Measurements from ENCODE around the gene DAPK2.

The DAPK2 gene

DNA sequence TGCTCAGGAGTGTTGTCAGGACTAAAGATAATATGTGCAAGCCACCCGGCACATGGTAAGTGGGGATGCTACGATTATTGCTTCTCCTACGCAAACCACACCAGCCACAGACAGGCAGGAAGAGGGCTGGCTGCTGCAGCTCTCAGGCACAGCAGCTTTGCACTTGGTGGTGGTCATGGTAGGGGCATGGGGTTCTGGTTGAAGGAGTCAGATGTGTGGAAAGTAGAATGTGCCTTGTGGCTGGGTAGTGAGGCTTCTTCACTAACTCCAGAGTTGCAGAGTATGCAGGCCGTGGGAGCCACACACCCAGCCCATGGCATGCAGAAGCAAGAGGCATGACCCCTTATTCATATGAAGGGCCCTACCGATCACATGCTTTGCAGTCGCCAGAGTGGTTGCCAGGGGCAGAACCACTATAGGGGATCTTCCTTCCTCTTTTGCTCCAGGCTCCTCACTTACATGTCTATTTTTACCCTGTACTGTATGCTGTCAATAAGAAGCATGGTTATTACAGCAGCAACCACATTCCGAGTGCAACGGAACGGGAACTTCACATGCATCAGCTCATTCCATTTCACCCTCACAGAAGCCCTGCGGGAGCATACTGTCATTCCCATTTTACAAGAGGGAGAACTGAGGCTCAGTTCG, 153.4 kb downstream of the DAPK2 start:
- CTCF ChIA-PET, result interaction anchor here (1.0 to 5.8 kb wide), 13 partner anchors 11 to 175 kb away, joined by 3 to 40 read pairs (median 5); partner anchors contain the start of gene DAPK2
- POLR2A ChIA-PET, result no interaction called here
- DNase-seq (ENCODE audit: extremely low spot score), result no peak
- TF ChIP-seq, protein P1, sequence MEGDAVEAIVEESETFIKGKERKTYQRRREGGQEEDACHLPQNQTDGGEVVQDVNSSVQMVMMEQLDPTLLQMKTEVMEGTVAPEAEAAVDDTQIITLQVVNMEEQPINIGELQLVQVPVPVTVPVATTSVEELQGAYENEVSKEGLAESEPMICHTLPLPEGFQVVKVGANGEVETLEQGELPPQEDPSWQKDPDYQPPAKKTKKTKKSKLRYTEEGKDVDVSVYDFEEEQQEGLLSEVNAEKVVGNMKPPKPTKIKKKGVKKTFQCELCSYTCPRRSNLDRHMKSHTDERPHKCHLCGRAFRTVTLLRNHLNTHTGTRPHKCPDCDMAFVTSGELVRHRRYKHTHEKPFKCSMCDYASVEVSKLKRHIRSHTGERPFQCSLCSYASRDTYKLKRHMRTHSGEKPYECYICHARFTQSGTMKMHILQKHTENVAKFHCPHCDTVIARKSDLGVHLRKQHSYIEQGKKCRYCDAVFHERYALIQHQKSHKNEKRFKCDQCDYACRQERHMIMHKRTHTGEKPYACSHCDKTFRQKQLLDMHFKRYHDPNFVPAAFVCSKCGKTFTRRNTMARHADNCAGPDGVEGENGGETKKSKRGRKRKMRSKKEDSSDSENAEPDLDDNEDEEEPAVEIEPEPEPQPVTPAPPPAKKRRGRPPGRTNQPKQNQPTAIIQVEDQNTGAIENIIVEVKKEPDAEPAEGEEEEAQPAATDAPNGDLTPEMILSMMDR (IDR thresholded peaks at IDR 0.05; ENCODE audit: control extremely low read depth, extremely low read depth, low read depth, missing control alignments), result no peak

DNA sequence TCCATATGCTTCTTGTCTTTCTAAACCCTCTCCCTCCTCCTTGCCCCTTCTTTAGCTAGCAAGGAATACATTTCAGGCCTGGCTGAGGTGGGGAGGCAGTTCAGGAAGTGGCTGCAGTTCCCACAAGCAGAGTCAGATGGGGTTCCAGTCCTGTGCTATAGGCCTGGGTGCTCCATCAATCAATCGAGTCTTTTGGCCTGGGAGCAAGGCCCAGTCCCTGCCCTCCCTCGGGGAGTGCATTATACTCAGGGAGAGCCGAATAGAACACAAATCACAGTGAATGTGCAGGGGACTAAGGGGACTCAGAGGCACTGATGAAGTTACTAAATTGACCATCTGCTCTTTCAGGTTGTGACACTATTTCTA, 154.5 kb downstream of the DAPK2 start:
- ChIA-PET CTCF (interaction anchor here (0.6 to 5.4 kb wide), 19 partner anchors 10 to 282 kb away, joined by 3 to 40 read pairs (median 4); partner anchors contain the start of gene DAPK2), POLR2A (no interaction called here)
- TF ChIP-seq, protein P1 (IDR thresholded peaks at IDR 0.05; ENCODE audit: control extremely low read depth, extremely low read depth, low read depth, missing control alignments), result no peak
- DNase-seq (ENCODE audit: extremely low spot score), result no peak

DNA sequence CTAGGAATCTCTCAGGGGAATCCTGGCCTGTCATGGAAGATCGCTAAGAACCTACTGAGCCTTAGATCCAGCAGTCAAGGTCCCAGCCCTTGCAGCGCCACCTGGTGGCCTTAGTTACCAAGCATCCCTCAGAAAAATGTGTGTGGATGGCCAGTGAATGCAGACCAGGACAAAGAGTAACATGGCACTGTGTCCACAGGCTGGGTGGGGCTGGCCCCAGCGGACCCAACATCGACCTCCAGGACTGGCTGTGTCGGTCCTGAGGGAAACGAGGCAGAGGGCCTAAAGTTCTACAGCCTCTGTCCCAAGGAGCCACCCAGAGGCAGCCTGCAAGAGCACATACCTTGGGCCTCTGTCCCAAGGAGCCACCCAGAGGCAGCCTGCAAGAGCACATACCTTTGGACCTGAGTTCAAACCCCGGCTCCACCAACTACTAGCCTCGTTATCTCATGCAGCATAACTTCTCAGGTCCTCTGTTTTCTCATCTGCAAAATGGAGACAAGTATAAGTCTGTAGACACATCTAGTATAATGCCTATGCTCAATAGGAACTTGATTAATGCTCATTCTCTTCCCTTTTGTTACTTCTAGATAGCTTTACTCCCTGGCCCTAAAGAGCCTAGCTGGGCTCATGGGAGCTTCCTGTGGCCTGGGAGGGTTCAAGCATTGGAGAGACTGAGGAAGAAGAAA, 155.1 kb downstream of the DAPK2 start:
- ChIA-PET CTCF (interaction anchor here (0.6 to 5.4 kb wide), 23 partner anchors 10 to 281 kb away, joined by 3 to 40 read pairs (median 4); partner anchors contain the start of gene DAPK2), POLR2A (no interaction called here)
- TF ChIP-seq, protein P1 (IDR thresholded peaks at IDR 0.05; ENCODE audit: control extremely low read depth, extremely low read depth, low read depth, missing control alignments), result peak; percentile 87
- peak; percentile 69 for DNase-seq (ENCODE audit: extremely low spot score)

DNA sequence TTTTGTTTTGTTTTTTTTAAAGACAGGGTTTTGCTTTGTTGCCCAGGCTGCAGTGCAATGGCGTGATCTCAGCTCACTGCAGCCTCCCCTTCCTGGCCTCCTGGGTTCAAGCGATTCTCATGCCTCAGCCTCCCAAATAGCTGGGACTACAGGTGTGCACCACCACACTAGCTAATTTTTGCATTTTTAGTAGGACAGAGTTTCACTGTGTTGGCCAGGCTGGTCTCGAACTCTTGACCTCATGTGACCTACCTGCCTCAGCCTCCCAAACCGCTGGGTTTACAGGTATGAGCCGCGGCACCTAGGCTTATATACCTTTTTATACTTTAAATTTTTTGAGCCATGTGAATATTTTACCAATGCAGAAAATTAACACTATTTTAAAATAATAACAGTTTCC, 155.7 kb downstream of the DAPK2 start:
- DNase-seq (ENCODE audit: extremely low spot score), result no peak
- ChIA-PET POLR2A (no interaction called here), CTCF (interaction anchor here (0.7 to 2.8 kb wide), 24 partner anchors 9 to 286 kb away, joined by 3 to 37 read pairs (median 4); partner anchors contain the start of gene DAPK2)
- TF ChIP-seq, protein P1 (IDR thresholded peaks at IDR 0.05; ENCODE audit: control extremely low read depth, extremely low read depth, low read depth, missing control alignments), result no peak

DNA sequence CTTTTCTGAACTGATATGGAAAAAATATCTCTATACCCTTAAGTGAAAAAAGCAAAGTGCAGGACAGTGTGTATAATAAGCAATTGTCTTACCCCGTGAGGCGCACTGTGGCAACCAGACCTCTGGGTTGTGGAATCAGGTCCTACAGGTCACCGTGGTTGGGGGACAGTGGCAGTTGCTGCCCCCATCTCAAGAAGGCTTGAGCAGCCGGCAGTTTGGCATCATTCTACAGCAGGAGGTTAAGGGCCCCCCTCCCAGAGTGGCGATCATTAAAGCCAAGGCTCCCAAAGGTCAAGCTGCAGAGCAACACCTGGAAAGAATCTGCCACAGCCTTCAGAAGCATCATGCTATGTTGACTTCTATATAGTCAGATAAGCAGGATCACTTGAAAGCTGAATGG, 156.5 kb downstream of the DAPK2 start:
- ChIA-PET CTCF (interaction anchor here (0.7 to 2.8 kb wide), 22 partner anchors 10 to 285 kb away, joined by 3 to 37 read pairs (median 4); partner anchors contain the start of gene DAPK2), POLR2A (interaction anchor here (0.6 kb wide), 1 partner anchor 56 kb away, joined by 4 read pairs; the partner anchor contains the start of gene HERC1)
- TF ChIP-seq, protein P1 (IDR thresholded peaks at IDR 0.05; ENCODE audit: control extremely low read depth, extremely low read depth, low read depth, missing control alignments), result no peak
- DNase-seq (ENCODE audit: extremely low spot score), result no peak

DNA sequence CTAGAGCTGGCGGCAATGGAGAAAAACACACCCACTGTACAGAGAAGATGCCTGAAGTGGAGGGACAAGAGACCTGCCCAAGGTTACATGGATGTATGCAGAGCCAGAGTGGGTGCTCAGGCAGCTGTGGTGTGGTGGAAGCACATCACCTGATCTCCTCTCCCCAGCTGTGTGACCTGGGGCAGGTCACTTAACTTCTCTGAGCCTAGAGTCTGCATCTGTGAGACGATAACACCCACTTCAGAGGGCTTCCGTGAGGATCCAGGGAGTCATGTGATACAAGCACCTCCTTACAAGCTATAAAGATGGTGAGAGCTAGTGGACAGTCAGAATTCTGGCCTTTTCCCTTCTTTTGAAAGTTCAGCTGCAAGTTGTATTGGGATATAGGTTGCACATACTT, 157.5 kb downstream of the DAPK2 start:
- DNase-seq (ENCODE audit: extremely low spot score), result no peak
- TF ChIP-seq, protein P1 (IDR thresholded peaks at IDR 0.05; ENCODE audit: control extremely low read depth, extremely low read depth, low read depth, missing control alignments), result no peak
- CTCF ChIA-PET, result interaction anchor here (1.0 to 2.8 kb wide), 3 partner anchors 9 to 142 kb away, joined by 3 to 37 read pairs (median 6); no protein-coding TSS in a partner anchor
- POLR2A ChIA-PET, result no interaction called here

All from GM10248 (cell line).